Measurements from ENCODE around the gene TLE5.

The TLE5 gene

DNA sequence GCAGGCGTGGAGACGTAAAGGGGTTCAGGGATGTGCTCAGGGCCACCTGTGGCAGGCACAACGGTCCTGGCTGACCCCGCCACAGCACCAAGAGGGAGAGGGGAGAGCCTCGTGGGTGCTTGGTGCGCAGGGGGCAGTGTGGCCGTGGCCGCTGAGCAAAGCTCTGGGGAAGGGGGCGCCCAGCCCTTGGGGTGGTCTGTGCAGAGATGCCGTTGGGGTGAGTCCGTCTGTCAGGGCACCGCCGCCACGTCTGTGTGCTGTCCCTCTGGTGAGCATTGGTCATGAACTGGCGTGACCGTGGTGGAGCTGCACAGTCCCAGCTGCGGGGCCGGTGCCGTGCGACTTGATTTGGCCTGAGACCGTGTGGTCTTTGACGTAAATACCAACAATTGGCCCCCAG, 47.2 kb upstream of the TLE5 start:
- TF ChIP-seq CTCF (IDR thresholded peaks at IDR 0.05; ENCODE audit: insufficient read depth, low read length, poor library complexity, severe bottlenecking) (no peak), EZH2phosphoT487 (conservative IDR thresholded peaks at IDR 0.05; ENCODE audit: low read length) (no peak)
- no peaks in the 10 kb centered on the region for H3F3A ChIP-seq (ENCODE audit: insufficient read depth)
- no peak overlapping the region for H3K27ac ChIP-seq (ENCODE audit: low read depth, low read length)
- no peak overlapping the region for H3K9ac ChIP-seq (ENCODE audit: low read length)
- no peaks in the 10 kb centered on the region for H3K9me2 ChIP-seq (replicated peaks; ENCODE audit: insufficient read depth, low read length)
- no peaks in the 10 kb centered on the region for H3K79me2 ChIP-seq (ENCODE audit: insufficient read depth, low read length)
- H3K9me3 ChIP-seq (ENCODE audit: insufficient read depth, low read length): no peaks in the 10 kb centered on the region
- no peaks in the 10 kb centered on the region for H4K20me1 ChIP-seq (ENCODE audit: low read depth, low read length)
- H3K36me3 ChIP-seq (ENCODE audit: low read length): no peaks in the 10 kb centered on the region
- no peak overlapping the region for H3K4me3 ChIP-seq (ENCODE audit: insufficient read depth, low read length, poor library complexity, severe bottlenecking)
- no peak overlapping the region for H2AFZ ChIP-seq (ENCODE audit: low read depth, low read length, severe bottlenecking)
- no peaks in the 10 kb centered on the region for H3K27me3 ChIP-seq (ENCODE audit: low read length)
- no peak overlapping the region for H3K4me2 ChIP-seq (ENCODE audit: low read depth, low read length, poor library complexity, severe bottlenecking)

GRCh38 chr19:3108775-3109174, 46.5 kb upstream of the TLE5 start:
- no peaks in the 10 kb centered on the region for H3K36me3 ChIP-seq (ENCODE audit: low read length)
- no peaks in the 10 kb centered on the region for H3K27me3 ChIP-seq (ENCODE audit: low read length)
- H3K79me2 ChIP-seq (ENCODE audit: insufficient read depth, low read length): no peaks in the 10 kb centered on the region
- H3K4me2 ChIP-seq (ENCODE audit: low read depth, low read length, poor library complexity, severe bottlenecking): no peak overlapping the region
- H2AFZ ChIP-seq (ENCODE audit: low read depth, low read length, severe bottlenecking): no peak overlapping the region
- H3F3A ChIP-seq (ENCODE audit: insufficient read depth): no peaks in the 10 kb centered on the region
- peak; percentile 81 for TF ChIP-seq CTCF (IDR thresholded peaks at IDR 0.05; ENCODE audit: insufficient read depth, low read length, poor library complexity, severe bottlenecking)
- no peak for TF ChIP-seq EZH2phosphoT487 (conservative IDR thresholded peaks at IDR 0.05; ENCODE audit: low read length)
- no peaks in the 10 kb centered on the region for H3K9me3 ChIP-seq (ENCODE audit: insufficient read depth, low read length)
- H4K20me1 ChIP-seq (ENCODE audit: low read depth, low read length): no peaks in the 10 kb centered on the region
- no peaks in the 10 kb centered on the region for H3K9me2 ChIP-seq (replicated peaks; ENCODE audit: insufficient read depth, low read length)
- H3K9ac ChIP-seq (ENCODE audit: low read length): no peak overlapping the region
- no peak overlapping the region for H3K27ac ChIP-seq (ENCODE audit: low read depth, low read length)
- no peak overlapping the region for H3K4me3 ChIP-seq (ENCODE audit: insufficient read depth, low read length, poor library complexity, severe bottlenecking)

DNA sequence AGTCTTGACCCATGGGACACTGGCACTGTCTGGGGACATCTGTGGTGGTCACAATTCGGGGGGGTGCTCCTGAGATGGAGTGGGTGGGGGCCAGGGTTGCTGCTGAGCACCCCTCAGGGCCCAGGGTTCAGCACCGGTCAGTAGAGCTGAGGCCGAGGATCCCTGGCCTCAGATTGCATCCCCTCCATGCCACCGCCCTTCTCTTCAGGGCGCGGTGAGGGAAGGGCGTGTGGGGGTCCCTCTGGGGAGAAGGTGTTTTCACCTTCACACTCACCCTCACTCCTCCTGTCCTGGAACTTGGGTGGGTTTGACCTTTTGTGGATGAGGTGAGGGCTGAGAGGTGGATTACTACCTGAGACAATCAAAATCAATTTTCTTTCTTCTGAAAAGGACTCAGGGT, 45.4 kb upstream of the TLE5 start:
- Histone ChIP-seq H3K4me3 (ENCODE audit: insufficient read depth, low read length, poor library complexity, severe bottlenecking) (no peak overlapping the region), H2AFZ (ENCODE audit: low read depth, low read length, severe bottlenecking) (no peak overlapping the region), H3K79me2 (ENCODE audit: insufficient read depth, low read length) (no peaks in the 10 kb centered on the region), H3K9me2 (replicated peaks; ENCODE audit: insufficient read depth, low read length) (no peaks in the 10 kb centered on the region), H4K20me1 (ENCODE audit: low read depth, low read length) (no peaks in the 10 kb centered on the region), H3K27me3 (ENCODE audit: low read length) (no peaks in the 10 kb centered on the region), H3F3A (ENCODE audit: insufficient read depth) (no peaks in the 10 kb centered on the region), H3K27ac (ENCODE audit: low read depth, low read length) (no peak overlapping the region), H3K4me2 (ENCODE audit: low read depth, low read length, poor library complexity, severe bottlenecking) (no peak overlapping the region), H3K9ac (ENCODE audit: low read length) (no peak overlapping the region), H3K9me3 (ENCODE audit: insufficient read depth, low read length) (no peaks in the 10 kb centered on the region), H3K36me3 (ENCODE audit: low read length) (no peaks in the 10 kb centered on the region)
- TF ChIP-seq EZH2phosphoT487 (conservative IDR thresholded peaks at IDR 0.05; ENCODE audit: low read length): no peak
- TF ChIP-seq CTCF (IDR thresholded peaks at IDR 0.05; ENCODE audit: insufficient read depth, low read length, poor library complexity, severe bottlenecking): no peak

Measured in SU-DHL-6 (cell line).